ENCODE data around the gene ITPR3. TPM values are rescaled to one million over a fixed set of nuclear protein-coding genes. Genes with fewer than 3 reads are reported as not detected.
A peak's percentile ranks its signal among the peaks of the same experiment; 100 is the strongest.

Gene ITPR3
- polyA plus RNA-seq, 1 donor (not counting 4 experiments of a cell fraction or from before 2014, with no cell fraction given) = 43.3 TPM

- Histone ChIP-seq H3K27ac (ENCODE audit: control insufficient read depth, insufficient read depth, low read length) (peak overlapping the region; percentile 37), H3K9me1 (ENCODE audit: control insufficient read depth, extremely low read depth, insufficient read depth, low read length) (no peaks in the 10 kb centered on the region), H3K4me2 (ENCODE audit: control insufficient read depth, extremely low read depth, insufficient read depth, low read depth, low read length) (peak overlapping the region; percentile 20), H3K9ac (ENCODE audit: control insufficient read depth, extremely low read depth, insufficient read depth, low read length) (peak overlapping the region; percentile 30), H3K4me1 (ENCODE audit: control insufficient read depth, extremely low read depth, insufficient read depth, low read length) (peaks cover 52% of the 10 kb centered on the region), H2AFZ (ENCODE audit: control insufficient read depth, low read length) (no peak overlapping the region), H3K9me3 (ENCODE audit: control insufficient read depth, low read depth, low read length) (no peaks in the 10 kb centered on the region), H3K4me3 (ENCODE audit: control insufficient read depth in 2 of 3, extremely low read depth in 1 of 3, insufficient read depth in 2 of 3, low read depth in 1 of 3, low read length in 3 of 3) (no peak overlapping the region), H3K79me2 (ENCODE audit: control insufficient read depth, insufficient read depth, low read length) (no peaks in the 10 kb centered on the region), H4K20me1 (ENCODE audit: control insufficient read depth, extremely low read depth, insufficient read depth, low read length) (peaks cover 6% of the 10 kb centered on the region), H3K27me3 (ENCODE audit: control insufficient read depth, extremely low read depth, insufficient read depth, low read length) (no peaks in the 10 kb centered on the region), H3K36me3 (ENCODE audit: control insufficient read depth in 2 of 2, extremely low read depth in 1 of 2, insufficient read depth in 2 of 2, low read length in 2 of 2) (peaks cover 22 to 47% of the 10 kb centered on the region in 2 experiments)
- dilution Hi-C loops (cut with MboI; ENCODE audit: extremely low pct_ligation_motif_present, low sequenced_read_pairs) = no loop called here
- TF ChIP-seq CTCF (optimal IDR thresholded peaks at IDR 0.05 in 1 of 3, IDR thresholded peaks at IDR 0.05 in 1 of 3, conservative IDR thresholded peaks at IDR 0.05 in 1 of 3; ENCODE audit: extremely low read depth in 1 of 3, insufficient read depth in 2 of 3, low read length in 3 of 3) = no peak
- TF ChIP-seq EZH2 (IDR thresholded peaks at IDR 0.05; ENCODE audit: low read length) = no peak
- DNase-seq (ENCODE audit: low read depth, low spot score) = no peak
- no peak for FAIRE-seq
Observed at GRCh38 chr6:33699131-33699530, 78.0 kb downstream of the ITPR3 start.

GRCh38 chr6:33699739-33700138 lies 78.6 kb downstream of the ITPR3 start:
- no peaks in the 10 kb centered on the region for H3K9me3 ChIP-seq (ENCODE audit: control insufficient read depth, low read depth, low read length)
- H3K27me3 ChIP-seq (ENCODE audit: control insufficient read depth, extremely low read depth, insufficient read depth, low read length) = no peaks in the 10 kb centered on the region
- peaks cover 6% of the 10 kb centered on the region for H4K20me1 ChIP-seq (ENCODE audit: control insufficient read depth, extremely low read depth, insufficient read depth, low read length)
- no peak overlapping the region for H3K9ac ChIP-seq (ENCODE audit: control insufficient read depth, extremely low read depth, insufficient read depth, low read length)
- no peaks in the 10 kb centered on the region for H3K9me1 ChIP-seq (ENCODE audit: control insufficient read depth, extremely low read depth, insufficient read depth, low read length)
- H3K4me1 ChIP-seq (ENCODE audit: control insufficient read depth, extremely low read depth, insufficient read depth, low read length) = peaks cover 46% of the 10 kb centered on the region
- TF ChIP-seq EZH2 (IDR thresholded peaks at IDR 0.05; ENCODE audit: low read length) (no peak), CTCF (optimal IDR thresholded peaks at IDR 0.05 in 1 of 3, IDR thresholded peaks at IDR 0.05 in 1 of 3, conservative IDR thresholded peaks at IDR 0.05 in 1 of 3; ENCODE audit: extremely low read depth in 1 of 3, insufficient read depth in 2 of 3, low read length in 3 of 3) (no peak)
- no peak for FAIRE-seq
- H3K79me2 ChIP-seq (ENCODE audit: control insufficient read depth, insufficient read depth, low read length) = no peaks in the 10 kb centered on the region
- H3K36me3 ChIP-seq (ENCODE audit: control insufficient read depth in 2 of 2, extremely low read depth in 1 of 2, insufficient read depth in 2 of 2, low read length in 2 of 2) = peaks cover 22 to 51% of the 10 kb centered on the region in 2 experiments
- no peak for DNase-seq (ENCODE audit: low read depth, low spot score)
- H3K27ac ChIP-seq (ENCODE audit: control insufficient read depth, insufficient read depth, low read length) = no peak overlapping the region
- H2AFZ ChIP-seq (ENCODE audit: control insufficient read depth, low read length) = no peak overlapping the region
- no peak overlapping the region for H3K4me2 ChIP-seq (ENCODE audit: control insufficient read depth, extremely low read depth, insufficient read depth, low read depth, low read length)
- dilution Hi-C loops (cut with MboI; ENCODE audit: extremely low pct_ligation_motif_present, low sequenced_read_pairs) = no loop called here
- H3K4me3 ChIP-seq (ENCODE audit: control insufficient read depth in 2 of 3, extremely low read depth in 1 of 3, insufficient read depth in 2 of 3, low read depth in 1 of 3, low read length in 3 of 3) = no peak overlapping the region

All from keratinocyte (primary cell).